HL-60 (cell line): ENCODE data around the gene KIF5A.

ENCODE experiments used
- DNase-seq, 2 experiments: peaks; one replicate each; pipeline ENCODE4 v3.0.0-alpha.2; 2010 to 2020; ENCODE audit warnings: low read depth in 1 of 2, low spot score in 1 of 2
- H3K27ac ChIP-seq: fragments of 250-450 bp; sonication (Bioruptor Pico); replicated peaks from 2 replicates; pipeline ENCODE4 v1.5.1; 2020; ENCODE audit warnings: mild to moderate bottlenecking, moderate library complexity
- H3K27me3 ChIP-seq: fragments of 250-450 bp; sonication (Bioruptor Pico); 2 replicates; pipeline ENCODE4 v1.5.1; 2021; ENCODE audit warnings: mild to moderate bottlenecking, moderate library complexity; ENCODE audit not compliant: insufficient read depth, poor library complexity, severe bottlenecking
- H3K4me3 ChIP-seq: replicated peaks from 2 replicates; pipeline ENCODE4 v1.5.1; 2011; ENCODE audit warnings: mild to moderate bottlenecking, control low read depth, low read length; ENCODE audit not compliant: insufficient read depth
- CTCF ChIP-seq: IDR thresholded peaks from one replicate; pipeline ENCODE4 v1.5.1; 2011; ENCODE audit warnings: low read length, control low read depth, inconsistent platforms; ENCODE audit not compliant: insufficient read depth
- GABPA ChIP-seq: IDR thresholded peaks from 2 replicates; pipeline ENCODE4 v1.6.1; 2012; ENCODE audit warnings: low read depth
- POLR2AphosphoS5 ChIP-seq: IDR thresholded peaks from 2 replicates; pipeline ENCODE4 v1.6.1; 2012; ENCODE audit warnings: low read depth
- SPI1 ChIP-seq: IDR thresholded peaks from 2 replicates; pipeline ENCODE4 v1.6.1; 2012; ENCODE audit warnings: low read depth, mild to moderate bottlenecking, borderline replicate concordance
- TF ChIP-seq, protein P1 (sequence below): IDR thresholded peaks from 2 replicates; pipeline ENCODE4 v1.6.1; 2012; ENCODE audit warnings: low read depth; ENCODE audit not compliant: insufficient replicate concordance

The KIF5A gene

GRCh38 chr12:57551637-57552305 lies 1.9 kb downstream of the KIF5A start:
- Histone ChIP-seq H3K4me3 (no peak overlapping the region), H3K27ac (no peak overlapping the region), H3K27me3 (peaks cover 14% of the 10 kb centered on the region)
- TF ChIP-seq CTCF, result no peak
- no peak for TF ChIP-seq POLR2AphosphoS5
- TF ChIP-seq SPI1, result no peak
- TF ChIP-seq GABPA, result no peak
- TF ChIP-seq, protein P1, sequence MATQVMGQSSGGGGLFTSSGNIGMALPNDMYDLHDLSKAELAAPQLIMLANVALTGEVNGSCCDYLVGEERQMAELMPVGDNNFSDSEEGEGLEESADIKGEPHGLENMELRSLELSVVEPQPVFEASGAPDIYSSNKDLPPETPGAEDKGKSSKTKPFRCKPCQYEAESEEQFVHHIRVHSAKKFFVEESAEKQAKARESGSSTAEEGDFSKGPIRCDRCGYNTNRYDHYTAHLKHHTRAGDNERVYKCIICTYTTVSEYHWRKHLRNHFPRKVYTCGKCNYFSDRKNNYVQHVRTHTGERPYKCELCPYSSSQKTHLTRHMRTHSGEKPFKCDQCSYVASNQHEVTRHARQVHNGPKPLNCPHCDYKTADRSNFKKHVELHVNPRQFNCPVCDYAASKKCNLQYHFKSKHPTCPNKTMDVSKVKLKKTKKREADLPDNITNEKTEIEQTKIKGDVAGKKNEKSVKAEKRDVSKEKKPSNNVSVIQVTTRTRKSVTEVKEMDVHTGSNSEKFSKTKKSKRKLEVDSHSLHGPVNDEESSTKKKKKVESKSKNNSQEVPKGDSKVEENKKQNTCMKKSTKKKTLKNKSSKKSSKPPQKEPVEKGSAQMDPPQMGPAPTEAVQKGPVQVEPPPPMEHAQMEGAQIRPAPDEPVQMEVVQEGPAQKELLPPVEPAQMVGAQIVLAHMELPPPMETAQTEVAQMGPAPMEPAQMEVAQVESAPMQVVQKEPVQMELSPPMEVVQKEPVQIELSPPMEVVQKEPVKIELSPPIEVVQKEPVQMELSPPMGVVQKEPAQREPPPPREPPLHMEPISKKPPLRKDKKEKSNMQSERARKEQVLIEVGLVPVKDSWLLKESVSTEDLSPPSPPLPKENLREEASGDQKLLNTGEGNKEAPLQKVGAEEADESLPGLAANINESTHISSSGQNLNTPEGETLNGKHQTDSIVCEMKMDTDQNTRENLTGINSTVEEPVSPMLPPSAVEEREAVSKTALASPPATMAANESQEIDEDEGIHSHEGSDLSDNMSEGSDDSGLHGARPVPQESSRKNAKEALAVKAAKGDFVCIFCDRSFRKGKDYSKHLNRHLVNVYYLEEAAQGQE, result no peak
- DNase-seq, result no peak

- no peak for DNase-seq
- Histone ChIP-seq H3K27ac (no peak overlapping the region), H3K4me3 (no peak overlapping the region), H3K27me3 (peaks cover 14% of the 10 kb centered on the region)
- no peak for TF ChIP-seq GABPA
- TF ChIP-seq CTCF, result no peak
- TF ChIP-seq, protein P1, result no peak
- no peak for TF ChIP-seq SPI1
- no peak for TF ChIP-seq POLR2AphosphoS5
These were observed 2.4 kb downstream of the KIF5A start for GRCh38 chr12:57552306-57552651.

GRCh38 chr12:57552835-57553313 lies 3.0 kb downstream of the KIF5A start:
- TF ChIP-seq SPI1 (no peak), POLR2AphosphoS5 (no peak), CTCF (no peak), GABPA (no peak)
- TF ChIP-seq, protein P1, result no peak
- no peak overlapping the region for H3K27ac ChIP-seq
- no peak overlapping the region for H3K4me3 ChIP-seq
- peaks cover 14% of the 10 kb centered on the region for H3K27me3 ChIP-seq
- no peak for DNase-seq
